Measurements from ENCODE around the gene MYL5.

The MYL5 gene

GRCh38 chr4:675036-675882 is 917 bp downstream of the MYL5 start:
- no peak for DNase-seq (ENCODE audit: low read depth)

GRCh38 chr4:675980-676870 is 1.9 kb downstream of the MYL5 start:
- no peak for DNase-seq (ENCODE audit: low read depth)

GRCh38 chr4:676871-677235 is 2.5 kb downstream of the MYL5 start:
- no peak for DNase-seq (ENCODE audit: low read depth)

GRCh38 chr4:677431-678293 is 3.3 kb downstream of the MYL5 start:
- no peak for DNase-seq (ENCODE audit: low read depth)

GRCh38 chr4:678331-679103 is 4.2 kb downstream of the MYL5 start:
- no peak for DNase-seq (ENCODE audit: low read depth)

- DNase-seq (ENCODE audit: low read depth), result no peak
Observed at GRCh38 chr4:679104-679481, 4.8 kb downstream of the MYL5 start.

- no peak for DNase-seq (ENCODE audit: low read depth)
Observed at GRCh38 chr4:679629-680028, 5.3 kb downstream of the MYL5 start.

GRCh38 chr4:680091-680490 is 5.7 kb downstream of the MYL5 start:
- no peak for DNase-seq (ENCODE audit: low read depth)

- no peak for DNase-seq (ENCODE audit: low read depth)
Observed at GRCh38 chr4:680551-680927, 6.2 kb downstream of the MYL5 start.

- DNase-seq (ENCODE audit: low read depth), result no peak
Observed at GRCh38 chr4:680928-681645, 6.7 kb downstream of the MYL5 start.

- DNase-seq (ENCODE audit: low read depth), result no peak
Observed at GRCh38 chr4:681736-682451, 7.6 kb downstream of the MYL5 start.

- no peak for DNase-seq (ENCODE audit: low read depth)
Observed at GRCh38 chr4:682490-683172, 8.3 kb downstream of the MYL5 start.

- no peak for DNase-seq (ENCODE audit: low read depth)
Observed at GRCh38 chr4:683247-683897, 9.0 kb downstream of the MYL5 start.

- no peak for DNase-seq (ENCODE audit: low read depth)
Observed at GRCh38 chr4:683982-684622, 9.8 kb downstream of the MYL5 start.

GRCh38 chr4:684623-685327 is 10.4 kb downstream of the MYL5 start:
- no peak for DNase-seq (ENCODE audit: low read depth)

GRCh38 chr4:685679-686412 is 11.5 kb downstream of the MYL5 start:
- DNase-seq (ENCODE audit: low read depth), result no peak

GRCh38 chr4:686413-687040 is 12.2 kb downstream of the MYL5 start:
- no peak for DNase-seq (ENCODE audit: low read depth)
